Measurements from ENCODE around the gene NT5C2. TPM values are rescaled to one million over a fixed set of nuclear protein-coding genes. Genes with fewer than 3 reads are reported as not detected.

Gene NT5C2
- total and polyA plus RNA-seq, 2 of the 4 experiments (the other 2 are of a cell fraction): 60.0 to 65.1 TPM

DNA sequence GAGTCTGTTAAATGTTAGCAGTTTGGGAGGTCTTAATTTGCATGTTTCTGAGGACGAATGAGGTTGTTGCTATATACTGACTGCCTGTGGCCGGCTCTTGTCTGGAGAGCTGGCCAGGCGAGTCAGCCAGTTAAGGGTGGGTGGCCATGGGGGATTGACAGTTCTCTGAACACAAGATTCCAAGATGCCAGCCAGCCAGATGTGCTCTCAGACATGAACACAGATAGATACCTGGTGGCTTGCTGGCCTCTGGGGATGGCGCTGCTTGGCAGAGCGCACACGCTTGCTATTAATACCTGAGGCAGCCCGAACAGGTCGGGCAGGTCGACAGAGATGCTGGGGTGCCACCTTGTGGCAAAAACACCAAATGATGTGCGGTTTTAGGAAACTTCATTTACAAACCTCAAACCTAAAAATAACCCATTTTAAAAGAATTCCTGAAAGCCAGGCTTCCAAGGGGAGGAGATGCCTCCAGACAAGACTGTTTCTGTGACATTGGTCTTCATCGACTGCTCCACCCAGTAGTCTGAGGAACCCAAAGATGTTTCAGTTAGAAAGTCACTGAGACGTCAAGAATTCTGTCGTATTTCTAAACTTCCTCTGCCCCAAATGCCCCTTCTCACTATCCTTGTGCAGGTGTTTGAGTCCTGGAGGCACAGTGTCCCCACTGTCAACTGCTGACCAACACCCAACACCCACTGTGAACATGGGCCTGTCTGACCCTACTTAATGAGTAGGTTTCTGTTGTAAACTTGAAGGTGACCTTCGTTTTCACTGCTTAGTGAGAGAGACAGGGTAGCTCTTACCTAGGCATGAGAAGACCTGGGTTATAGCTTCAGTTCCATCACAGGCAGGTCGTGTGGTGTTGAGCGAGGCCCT lies 123.4 kb downstream of the NT5C2 start:
- 68% methylated on average over 8 of the region's 16 CpGs; no CpG with 5 or more reads in 1 of the 2 experiments for WGBS, 2 experiments (ENCODE audit: extremely low coverage in 2 of 2, insufficient read length in 1 of 2)
- H2BK20ac ChIP-seq (ENCODE audit: low read depth, low read length): no peak overlapping the region

More for the DNA sequence above, 123.4 kb downstream of the NT5C2 start:
- peaks cover 19% of the 10 kb centered on the region for H3K36me3 ChIP-seq (ENCODE audit: control insufficient read depth, insufficient read depth, low read length)
- H2AFZ ChIP-seq (replicated peaks; ENCODE audit: low read length, poor library complexity): peak overlapping the region; percentile 46
- no peak overlapping the region for H2BK120ac ChIP-seq (ENCODE audit: low read depth, low read length)
- H3K4ac ChIP-seq (ENCODE audit: low read depth, low read length): 0 out of 2 replicates have a peak overlapping the region, but pooled peaks have one; percentile 0
- ChIA-PET POLR2A (ENCODE audit: unreplicated experiment) (no interaction called here), CTCF (interaction anchor here (0.5 to 1.3 kb wide), 3 partner anchors 140 to 153 kb away, joined by 3 to 7 read pairs (median 6); no protein-coding TSS in a partner anchor)
- no peak overlapping the region for H3K9ac ChIP-seq (ENCODE audit: low read depth, low read length)
- no peaks in the 10 kb centered on the region for H3K27me3 ChIP-seq (ENCODE audit: control insufficient read depth, insufficient read depth, low read length)
- H3K27ac ChIP-seq (ENCODE audit: insufficient read depth, low read length): no peak overlapping the region
- no peak overlapping the region for H4K8ac ChIP-seq (ENCODE audit: low read depth in 2 of 2, low read length in 2 of 2)
- H4K5ac ChIP-seq (ENCODE audit: low read depth, low read length): no peak overlapping the region
- no peak overlapping the region for H3K4me2 ChIP-seq (ENCODE audit: low read depth, low read length)
- H4K20me1 ChIP-seq (ENCODE audit: insufficient read depth, low read length): 0 out of 2 replicates have a peak, but pooled peaks cover 5% of the 10 kb centered on the region
- H3K14ac ChIP-seq (replicated peaks; ENCODE audit: low read depth, low read length): no peak overlapping the region
- peak; percentile 68 for DNase-seq
- H3K4me1 ChIP-seq (ENCODE audit: control insufficient read depth, insufficient read depth, low read length): peaks cover 4% of the 10 kb centered on the region; the same call in 1 of the 2 replicates
- peak overlapping the region; percentile 28; the same call in 1 of the 2 replicates for H2AK5ac ChIP-seq (ENCODE audit: low read depth, low read length)
- H2BK5ac ChIP-seq (ENCODE audit: low read depth, low read length, poor library complexity, severe bottlenecking): no peak overlapping the region
- H3K9me1 ChIP-seq (ENCODE audit: insufficient read depth, low read length): no peaks in the 10 kb centered on the region
- ATAC-seq (ENCODE audit: low read depth): peak; percentile 72
- intact Hi-C loops (cut with micrococcal nuclease) (loop anchor here (1.0 to 2.0 kb wide), 4 partner anchors 152 to 340 kb away; no protein-coding TSS in a partner anchor), dilution Hi-C loops (cut with HindIII; ENCODE audit: low sequenced_read_pairs, unreplicated experiment) (no loop called here), in situ Hi-C loops (cut with MboI; ENCODE audit: low sequenced_read_pairs) (loop anchor here (5.0 to 10.0 kb wide), 2 partner anchors 237 to 335 kb away; no protein-coding TSS in a partner anchor)
- H2AK9ac ChIP-seq (replicated peaks; ENCODE audit: low read depth, low read length, poor library complexity): no peak overlapping the region
- H3K23ac ChIP-seq (ENCODE audit: low read depth, low read length): no peak overlapping the region
- H2BK15ac ChIP-seq (ENCODE audit: low read depth, low read length): no peak overlapping the region
- H3K79me1 ChIP-seq (ENCODE audit: low read depth in 1 of 2, low read length in 2 of 2): peaks cover 8 to 35% of the 10 kb centered on the region in 2 experiments; a peak in 3 of 4 replicates
- no TSS peak for BruUV-seq (replicated peaks)
- no peak overlapping the region for H3K4me3 ChIP-seq (ENCODE audit: insufficient read depth, low read depth, low read length)
- H3K9me3 ChIP-seq (ENCODE audit: control insufficient read depth, insufficient read depth, low read length): no peaks in the 10 kb centered on the region
- no peak overlapping the region for H4K91ac ChIP-seq (ENCODE audit: insufficient read depth, low read depth, low read length)
- no peak overlapping the region for H3K56ac ChIP-seq (ENCODE audit: extremely low read depth, insufficient read depth, low read length)
- H3K18ac ChIP-seq (ENCODE audit: low read depth, low read length): no peak overlapping the region
- TF ChIP-seq, protein P1, sequence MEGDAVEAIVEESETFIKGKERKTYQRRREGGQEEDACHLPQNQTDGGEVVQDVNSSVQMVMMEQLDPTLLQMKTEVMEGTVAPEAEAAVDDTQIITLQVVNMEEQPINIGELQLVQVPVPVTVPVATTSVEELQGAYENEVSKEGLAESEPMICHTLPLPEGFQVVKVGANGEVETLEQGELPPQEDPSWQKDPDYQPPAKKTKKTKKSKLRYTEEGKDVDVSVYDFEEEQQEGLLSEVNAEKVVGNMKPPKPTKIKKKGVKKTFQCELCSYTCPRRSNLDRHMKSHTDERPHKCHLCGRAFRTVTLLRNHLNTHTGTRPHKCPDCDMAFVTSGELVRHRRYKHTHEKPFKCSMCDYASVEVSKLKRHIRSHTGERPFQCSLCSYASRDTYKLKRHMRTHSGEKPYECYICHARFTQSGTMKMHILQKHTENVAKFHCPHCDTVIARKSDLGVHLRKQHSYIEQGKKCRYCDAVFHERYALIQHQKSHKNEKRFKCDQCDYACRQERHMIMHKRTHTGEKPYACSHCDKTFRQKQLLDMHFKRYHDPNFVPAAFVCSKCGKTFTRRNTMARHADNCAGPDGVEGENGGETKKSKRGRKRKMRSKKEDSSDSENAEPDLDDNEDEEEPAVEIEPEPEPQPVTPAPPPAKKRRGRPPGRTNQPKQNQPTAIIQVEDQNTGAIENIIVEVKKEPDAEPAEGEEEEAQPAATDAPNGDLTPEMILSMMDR (conservative IDR thresholded peaks at IDR 0.05; ENCODE audit: low read depth, low read length): peak; percentile 79
- no peak for TF ChIP-seq RCOR1 (IDR thresholded peaks at IDR 0.05; ENCODE audit: insufficient replicate concordance, low read length)
- TF ChIP-seq CHD1 (IDR thresholded peaks at IDR 0.05; ENCODE audit: low read depth, low read length): no peak
- peak; percentile 96 for TF ChIP-seq SMC3 (IDR thresholded peaks at IDR 0.05; ENCODE audit: low read depth, low read length)
- no peak for TF ChIP-seq FOS (IDR thresholded peaks at IDR 0.05; ENCODE audit: low read depth, low read length)
- TF ChIP-seq ELK1 (IDR thresholded peaks at IDR 0.05; ENCODE audit: borderline replicate concordance, low read depth, low read length): no peak
- no peak for TF ChIP-seq NFE2L2 (IDR thresholded peaks at IDR 0.05; ENCODE audit: low read depth, low read length)
- TF ChIP-seq USF2 (IDR thresholded peaks at IDR 0.05; ENCODE audit: low read depth, low read length): no peak
- TF ChIP-seq MAFK (IDR thresholded peaks at IDR 0.05; ENCODE audit: low read depth, low read length): no peak
- no peak for TF ChIP-seq CEBPB (IDR thresholded peaks at IDR 0.05; ENCODE audit: low read depth, low read length)
- TF ChIP-seq RFX5 (IDR thresholded peaks at IDR 0.05; ENCODE audit: low read depth, low read length): no peak
- TF ChIP-seq RAD21 (IDR thresholded peaks at IDR 0.05; ENCODE audit: low read length): peak; percentile 89
- TF ChIP-seq POLR2A (IDR thresholded peaks at IDR 0.05; ENCODE audit: low read depth, low read length): no peak

All from IMR-90 (cell line).